Keratinocyte (primary cell): ENCODE measurements around the gene KCTD21. TPM values are rescaled to one million over a fixed set of nuclear protein-coding genes. Genes with fewer than 3 reads are reported as not detected.

Experiments
- DNase-seq: peaks from one replicate; pipeline ENCODE4 v3.0.0-alpha.2; 2011; ENCODE audit warnings: low read depth, missing footprints, low spot score
- FAIRE-seq: peaks from 2 replicates; lab custom pipeline; 2011; peaks lifted over from hg19 to GRCh38; lab: Jason Lieb, UNC
- H2AFZ ChIP-seq: 2 replicates; pipeline ENCODE4 v1.6.0; 2012; ENCODE audit warnings: low read length, control low read depth, inconsistent platforms; ENCODE audit not compliant: control insufficient read depth
- H3K27ac ChIP-seq: 2 replicates; pipeline ENCODE4 v1.5.1; 2011; ENCODE audit warnings: low read length; ENCODE audit not compliant: control insufficient read depth, insufficient read depth
- H3K27me3 ChIP-seq: 3 replicates; pipeline ENCODE4 v1.6.0; 2011; ENCODE audit warnings: low read length; ENCODE audit not compliant: control insufficient read depth, insufficient read depth; ENCODE audit errors: extremely low read depth
- H3K36me3 ChIP-seq, 2 experiments: 2 replicates in 1 of 2; 3 replicates in 1 of 2; pipeline ENCODE4 v1.5.1; 2011; ENCODE audit warnings: low read length in 2 of 2, mild to moderate bottlenecking in 1 of 2; ENCODE audit not compliant: control insufficient read depth in 2 of 2, insufficient read depth in 2 of 2; ENCODE audit errors: extremely low read depth in 1 of 2
- H3K4me1 ChIP-seq: 3 replicates; pipeline ENCODE4 v1.5.1; 2011; ENCODE audit warnings: low read length; ENCODE audit not compliant: control insufficient read depth, insufficient read depth; ENCODE audit errors: extremely low read depth
- H3K4me2 ChIP-seq: 3 replicates; pipeline ENCODE4 v1.6.0; 2011; ENCODE audit warnings: low read depth, low read length; ENCODE audit not compliant: control insufficient read depth, insufficient read depth; ENCODE audit errors: extremely low read depth
- H3K4me3 ChIP-seq, 3 experiments: fragments of 200-600 bp in 1 of 3; sonication (generic) in 1 of 3; 2 replicates in 2 of 3; 3 replicates in 1 of 3; pipeline ENCODE4 v1.5.1; 2011 to 2016; ENCODE audit warnings: low read length in 3 of 3, mild to moderate bottlenecking in 3 of 3, control low read depth in 2 of 3, inconsistent platforms in 1 of 3, low read depth in 1 of 3, mixed read lengths in 1 of 3, mixed run types in 1 of 3, moderate library complexity in 1 of 3; ENCODE audit not compliant: control insufficient read depth in 2 of 3, insufficient read depth in 2 of 3; ENCODE audit errors: extremely low read depth in 1 of 3
- H3K79me2 ChIP-seq: 2 replicates; pipeline ENCODE4 v1.6.0; 2012; ENCODE audit warnings: low read length; ENCODE audit not compliant: control insufficient read depth, insufficient read depth
- H3K9ac ChIP-seq: 3 replicates; pipeline ENCODE4 v1.6.0; 2011; ENCODE audit warnings: low read length; ENCODE audit not compliant: control insufficient read depth, insufficient read depth; ENCODE audit errors: extremely low read depth
- H3K9me1 ChIP-seq: 3 replicates; pipeline ENCODE4 v1.6.0; 2011; ENCODE audit warnings: low read length; ENCODE audit not compliant: control insufficient read depth, insufficient read depth; ENCODE audit errors: extremely low read depth
- H3K9me3 ChIP-seq: 2 replicates; pipeline ENCODE4 v1.5.1; 2012; ENCODE audit warnings: low read depth, low read length; ENCODE audit not compliant: control insufficient read depth
- H4K20me1 ChIP-seq: 3 replicates; pipeline ENCODE4 v1.6.0; 2011; ENCODE audit warnings: low read length; ENCODE audit not compliant: control insufficient read depth, insufficient read depth; ENCODE audit errors: extremely low read depth
- EZH2 ChIP-seq: IDR thresholded peaks from one replicate; pipeline ENCODE4 v1.6.1; 2012; ENCODE audit warnings: inconsistent platforms, mild to moderate bottlenecking, low read length, moderate library complexity
- dilution Hi-C: fragments of 300-500 bp; cut with MboI; formaldehyde crosslinking; loops from one replicate; pipeline ENCODE4 v1.7.0; 2020; ENCODE audit warnings: low sequenced_read_pairs; ENCODE audit not compliant: extremely low pct_ligation_motif_present
- polyA plus RNA-seq, 5 experiments: library from polyadenylated mRNA; depleted of rRNA in 3 of 5; stranded (reverse) in 3 of 5; stranded (forward) in 1 of 5; unstranded in 1 of 5; fragments of >200 nt; gene quantifications; 1 replicate in 1 of 5; 2 replicates in 3 of 5; 3 replicates in 1 of 5; pipeline versions ENCODE4 v1.2.1 to v1.2.3, GENCODE V29; 2011 to 2012; ENCODE audit warnings: missing spikeins in 2 of 5, low read depth in 1 of 5, low replicate concordance in 1 of 5
- TF ChIP-seq, protein P1 (sequence below), 3 experiments: IDR thresholded peaks in 1 of 3; conservative IDR thresholded peaks in 1 of 3; optimal IDR thresholded peaks in 1 of 3; 2 replicates in 2 of 3; 3 replicates in 1 of 3; pipeline versions ENCODE3 to v1.5.1; 2011; ENCODE audit warnings: low read length in 3 of 3, mild to moderate bottlenecking in 3 of 3, moderate library complexity in 2 of 3, control low read depth in 1 of 3, inconsistent platforms in 1 of 3; ENCODE audit not compliant: insufficient read depth in 2 of 3; ENCODE audit errors: extremely low read depth in 1 of 3

KCTD21 gene
- polyA plus RNA-seq, 1 donor (not counting 4 experiments of a cell fraction or from before 2014, with no cell fraction given) = 10.4 TPM

GRCh38 chr11:78226684-78227680, 38.6 kb upstream of the KCTD21 start:
- Histone ChIP-seq H3K9me1 (no peaks in the 10 kb centered on the region), H3K4me2 (no peak overlapping the region), H4K20me1 (no peaks in the 10 kb centered on the region), H3K27ac (no peak overlapping the region), H3K9ac (no peak overlapping the region), H3K4me3 (no peak overlapping the region), H3K4me1 (no peaks in the 10 kb centered on the region), H3K79me2 (no peaks in the 10 kb centered on the region), H2AFZ (no peak overlapping the region), H3K36me3 (no peaks in the 10 kb centered on the region), H3K9me3 (no peaks in the 10 kb centered on the region), H3K27me3 (no peaks in the 10 kb centered on the region)
- TF ChIP-seq EZH2 = no peak
- TF ChIP-seq, protein P1, sequence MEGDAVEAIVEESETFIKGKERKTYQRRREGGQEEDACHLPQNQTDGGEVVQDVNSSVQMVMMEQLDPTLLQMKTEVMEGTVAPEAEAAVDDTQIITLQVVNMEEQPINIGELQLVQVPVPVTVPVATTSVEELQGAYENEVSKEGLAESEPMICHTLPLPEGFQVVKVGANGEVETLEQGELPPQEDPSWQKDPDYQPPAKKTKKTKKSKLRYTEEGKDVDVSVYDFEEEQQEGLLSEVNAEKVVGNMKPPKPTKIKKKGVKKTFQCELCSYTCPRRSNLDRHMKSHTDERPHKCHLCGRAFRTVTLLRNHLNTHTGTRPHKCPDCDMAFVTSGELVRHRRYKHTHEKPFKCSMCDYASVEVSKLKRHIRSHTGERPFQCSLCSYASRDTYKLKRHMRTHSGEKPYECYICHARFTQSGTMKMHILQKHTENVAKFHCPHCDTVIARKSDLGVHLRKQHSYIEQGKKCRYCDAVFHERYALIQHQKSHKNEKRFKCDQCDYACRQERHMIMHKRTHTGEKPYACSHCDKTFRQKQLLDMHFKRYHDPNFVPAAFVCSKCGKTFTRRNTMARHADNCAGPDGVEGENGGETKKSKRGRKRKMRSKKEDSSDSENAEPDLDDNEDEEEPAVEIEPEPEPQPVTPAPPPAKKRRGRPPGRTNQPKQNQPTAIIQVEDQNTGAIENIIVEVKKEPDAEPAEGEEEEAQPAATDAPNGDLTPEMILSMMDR (optimal IDR thresholded peaks at IDR 0.05 in 1 of 3, IDR thresholded peaks at IDR 0.05 in 1 of 3, conservative IDR thresholded peaks at IDR 0.05 in 1 of 3; ENCODE audit: extremely low read depth in 1 of 3, insufficient read depth in 2 of 3, low read length in 3 of 3) = no peak
- no peak for FAIRE-seq
- no peak for DNase-seq
- dilution Hi-C loops = no loop called here

- Histone ChIP-seq H3K36me3 (peaks cover 0 to 2% of the 10 kb centered on the region in 2 experiments), H4K20me1 (no peaks in the 10 kb centered on the region), H3K4me3 (no peak overlapping the region), H3K27ac (no peak overlapping the region), H3K79me2 (no peaks in the 10 kb centered on the region), H2AFZ (no peak overlapping the region), H3K9me3 (no peaks in the 10 kb centered on the region), H3K4me1 (no peaks in the 10 kb centered on the region), H3K4me2 (no peak overlapping the region), H3K9ac (no peak overlapping the region), H3K9me1 (no peaks in the 10 kb centered on the region), H3K27me3 (no peaks in the 10 kb centered on the region)
- no peak for TF ChIP-seq EZH2
- TF ChIP-seq, protein P1 (optimal IDR thresholded peaks at IDR 0.05 in 1 of 3, IDR thresholded peaks at IDR 0.05 in 1 of 3, conservative IDR thresholded peaks at IDR 0.05 in 1 of 3; ENCODE audit: extremely low read depth in 1 of 3, insufficient read depth in 2 of 3, low read length in 3 of 3) = no peak
- no peak for DNase-seq
- FAIRE-seq = no peak
- dilution Hi-C loops = no loop called here
Measured at GRCh38 chr11:78224906-78225420, 36.5 kb upstream of the KCTD21 start.
